Bronchial epithelial cell (primary cell): Measurements from ENCODE around the gene C9orf50. TPM values are rescaled to one million over a fixed set of nuclear protein-coding genes. Genes with fewer than 3 reads are reported as not detected.
"Not testable (repeated sequence)": the region's sequence is repeated elsewhere in the genome, so short reads cannot be mapped to it uniquely, and the experiment has no call there.

Experiments
- DNase-seq: peaks from one replicate; pipeline ENCODE4 v3.0.0-alpha.2; 2010; ENCODE audit warnings: low read depth
- FAIRE-seq: peaks from 2 replicates; lab custom pipeline; 2011; peaks lifted over from hg19 to GRCh38; lab: Jason Lieb, UNC
- H3K27me3 ChIP-seq: 2 replicates; pipeline ENCODE4 v1.5.1; 2011; ENCODE audit warnings: low read length; ENCODE audit not compliant: control insufficient read depth, insufficient read depth
- H3K36me3 ChIP-seq: 2 replicates; pipeline ENCODE4 v1.5.1; 2011; ENCODE audit warnings: low read length; ENCODE audit not compliant: control insufficient read depth, insufficient read depth
- H3K4me3 ChIP-seq: 2 replicates; pipeline ENCODE4 v1.5.1; 2011; ENCODE audit warnings: mild to moderate bottlenecking, low read depth, low read length, control low read depth
- CTCF ChIP-seq: IDR thresholded peaks from 2 replicates; pipeline ENCODE4 v1.5.1; 2011; ENCODE audit warnings: mild to moderate bottlenecking, moderate library complexity, low read length, control low read depth, inconsistent platforms; ENCODE audit not compliant: insufficient read depth, severe bottlenecking
- total RNA-seq: library from RNA; depleted of rRNA; stranded (reverse); fragments of >200 nt; gene quantifications from 2 replicates; pipeline ENCODE4 v1.2.1, GENCODE V29; 2014

C9orf50 gene
- total RNA-seq, 1 donor from 2014 or later = not detected

GRCh38 chr9:129596541-129597331, 24.2 kb downstream of the C9orf50 start:
- no peaks in the 10 kb centered on the region for H3K27me3 ChIP-seq
- no peak for FAIRE-seq

GRCh38 chr9:129595903-129596540, 24.9 kb downstream of the C9orf50 start:
- Histone ChIP-seq H3K4me3 (no peak overlapping the region), H3K36me3 (no peaks in the 10 kb centered on the region), H3K27me3 (no peaks in the 10 kb centered on the region)
- no peak for TF ChIP-seq CTCF
- no peak for FAIRE-seq
- no peak for DNase-seq

More at GRCh38 chr9:129596541-129597331, 24.2 kb downstream of the C9orf50 start:
- no peak for TF ChIP-seq CTCF
- no peaks in the 10 kb centered on the region for H3K36me3 ChIP-seq
- DNase-seq = peak; percentile 41
- peak overlapping the region; percentile 50 for H3K4me3 ChIP-seq

- Histone ChIP-seq H3K27me3 (no peaks in the 10 kb centered on the region), H3K4me3 (no peak overlapping the region), H3K36me3 (no peaks in the 10 kb centered on the region)
- TF ChIP-seq CTCF = no peak
- FAIRE-seq (no peak), DNase-seq (peak; percentile 35)
Observed at GRCh38 chr9:129595311-129595741, 25.6 kb downstream of the C9orf50 start.

GRCh38 chr9:129594632-129595031, 26.3 kb downstream of the C9orf50 start:
- no peak for TF ChIP-seq CTCF
- H3K4me3 ChIP-seq = no peak overlapping the region
- no peak for FAIRE-seq
- no peaks in the 10 kb centered on the region for H3K36me3 ChIP-seq
- DNase-seq = no peak
- H3K27me3 ChIP-seq = no peaks in the 10 kb centered on the region

GRCh38 chr9:129592790-129593189, 28.1 kb downstream of the C9orf50 start:
- DNase-seq, H3K27me3 ChIP-seq, FAIRE-seq, H3K4me3 ChIP-seq, H3K36me3 ChIP-seq: not testable (repeated sequence)

GRCh38 chr9:129591916-129592315, 29.0 kb downstream of the C9orf50 start:
- H3K36me3 ChIP-seq = no peaks in the 10 kb centered on the region
- FAIRE-seq (no peak), DNase-seq (no peak)
- H3K4me3 ChIP-seq = no peak overlapping the region
- TF ChIP-seq CTCF = no peak
- no peaks in the 10 kb centered on the region for H3K27me3 ChIP-seq
